HepG2 (cell line): ENCODE data around the gene KIAA0930. TPM values are rescaled to one million over a fixed set of nuclear protein-coding genes. Genes with fewer than 3 reads are reported as not detected.
A peak's percentile ranks its signal among the peaks of the same experiment; 100 is the strongest.

Experiments
- DNMT3B ChIP-seq: conservative IDR thresholded peaks from 2 replicates; pipeline ENCODE4 v1.6.1; 2016; ENCODE audit warnings: missing biosample characterization, control low read depth
- E2F5 ChIP-seq: sonication (generic); formaldehyde crosslinking; conservative IDR thresholded peaks from 2 replicates; pipeline ENCODE4 v1.4.0; 2020; ENCODE audit warnings: missing genetic modification reagents
- GMEB2 ChIP-seq: IDR thresholded peaks from 2 replicates; pipeline ENCODE4 v1.6.1; 2016; ENCODE audit warnings: missing biosample characterization, missing genetic modification reagents, low read depth
- IKZF4 ChIP-seq: sonication (generic); formaldehyde crosslinking; IDR thresholded peaks from 2 replicates; pipeline ENCODE4 v1.5.1; 2020; ENCODE audit warnings: borderline replicate concordance, mild to moderate bottlenecking, low read depth, missing genetic modification reagents; ENCODE audit errors: not compliant biosample characterization
- MATR3 ChIP-seq: sonication (generic); formaldehyde crosslinking; IDR thresholded peaks from 2 replicates; pipeline ENCODE4 v1.4.0; 2020; ENCODE audit warnings: missing genetic modification reagents
- MAZ ChIP-seq, 2 experiments: sonication (generic) in 1 of 2; formaldehyde crosslinking in 1 of 2; IDR thresholded peaks; 2 replicates each; pipeline versions ENCODE4 v1.5.0 to v1.6.1; 2012 to 2020; ENCODE audit warnings: low read depth in 2 of 2, mild to moderate bottlenecking in 2 of 2, borderline replicate concordance in 1 of 2, improper control_type of control experiment in 1 of 2, low read length in 1 of 2, missing genetic modification reagents in 1 of 2, moderate library complexity in 1 of 2
- NFYB ChIP-seq: sonication (generic); formaldehyde crosslinking; IDR thresholded peaks from 2 replicates; pipeline ENCODE4 v1.4.0; 2020; ENCODE audit warnings: missing genetic modification reagents
- NPAS2 ChIP-seq: sonication (generic); formaldehyde crosslinking; IDR thresholded peaks from 2 replicates; pipeline ENCODE4 v1.8.0; 2022; ENCODE audit warnings: mild to moderate bottlenecking, missing genetic modification reagents, borderline replicate concordance
- PCBP2 ChIP-seq: fragments of 200-400 bp; formaldehyde crosslinking; optimal IDR thresholded peaks from 2 replicates; pipeline ENCODE3; 2018; ENCODE audit warnings: low read length, low read depth; ENCODE audit not compliant: poor library complexity, severe bottlenecking
- THAP11 ChIP-seq: IDR thresholded peaks from 2 replicates; pipeline ENCODE4 v1.6.1; 2016; ENCODE audit warnings: missing biosample characterization, missing genetic modification reagents
- ZBTB33 ChIP-seq: sonication (generic); formaldehyde crosslinking; IDR thresholded peaks from 2 replicates; pipeline ENCODE4 v1.4.0; 2020; ENCODE audit warnings: missing genetic modification reagents
- ZNF17 ChIP-seq: sonication (generic); formaldehyde crosslinking; IDR thresholded peaks from 2 replicates; pipeline ENCODE4 v1.5.0; 2020; ENCODE audit warnings: mild to moderate bottlenecking, missing genetic modification reagents
- ZNF317 ChIP-seq: sonication (generic); formaldehyde crosslinking; IDR thresholded peaks from 2 replicates; pipeline ENCODE4 v1.5.0; 2020; ENCODE audit warnings: mild to moderate bottlenecking, missing genetic modification reagents
- ZNF335 ChIP-seq: sonication (generic); formaldehyde crosslinking; IDR thresholded peaks from 2 replicates; pipeline ENCODE4 v1.4.0; 2020; ENCODE audit warnings: missing genetic modification reagents
- ZNF550 ChIP-seq: sonication (generic); formaldehyde crosslinking; IDR thresholded peaks from 2 replicates; pipeline ENCODE4 v1.4.0; 2020; ENCODE audit warnings: mild to moderate bottlenecking, missing genetic modification reagents, borderline replicate concordance
- ZNF558 ChIP-seq: sonication (generic); formaldehyde crosslinking; IDR thresholded peaks from 2 replicates; pipeline ENCODE4 v1.9.0; 2022; ENCODE audit warnings: mild to moderate bottlenecking, missing genetic modification reagents, borderline replicate concordance
- ZNF569 ChIP-seq: sonication (generic); formaldehyde crosslinking; IDR thresholded peaks from 2 replicates; pipeline ENCODE4 v1.5.0; 2020; ENCODE audit warnings: mild to moderate bottlenecking, missing genetic modification reagents, moderate library complexity, borderline replicate concordance
- ZNF660 ChIP-seq: sonication (generic); formaldehyde crosslinking; IDR thresholded peaks from 2 replicates; pipeline ENCODE4 v1.5.1; 2020; ENCODE audit warnings: mild to moderate bottlenecking, low read depth, missing genetic modification reagents, borderline replicate concordance
- polyA plus RNA-seq, 8 experiments: library from polyadenylated mRNA; depleted of rRNA in 3 of 8; stranded (reverse) in 7 of 8; unstranded in 1 of 8; fragments of >200 nt; fragmentation: Illumina TruSeq in 4 of 8; extraction: Trizol in 4 of 8; gene quantifications; 2 replicates each; pipeline versions ENCODE4 v1.2.1 to v1.2.3, GENCODE V29; 2011 to 2016; ENCODE audit warnings: low read depth in 4 of 8, missing spikeins in 1 of 8, mixed read lengths in 1 of 8; ENCODE audit not compliant: insufficient read depth in 1 of 8
- total RNA-seq, 5 experiments: library from RNA; depleted of rRNA; stranded (reverse); fragments of >200 nt; fragmentation: Illumina TruSeq; extraction: Trizol; gene quantifications; 2 replicates each; pipeline ENCODE4 v1.2.3, GENCODE V29; 2016; ENCODE audit warnings: low read depth in 1 of 5
- TF ChIP-seq, protein P1 (sequence below): sonication (generic); formaldehyde crosslinking; IDR thresholded peaks from 2 replicates; pipeline ENCODE4 v1.9.0; 2021; ENCODE audit warnings: missing genetic modification reagents, mild to moderate bottlenecking, borderline replicate concordance
- TF ChIP-seq, protein P2 (sequence below): sonication (generic); formaldehyde crosslinking; conservative IDR thresholded peaks from 2 replicates; pipeline ENCODE4 v1.8.1; 2023; ENCODE audit warnings: missing genetic modification reagents

Gene KIAA0930
- total and polyA plus RNA-seq, 2 of the 13 experiments (the other 11 are each of a cell fraction or from before 2014, with no cell fraction given) = 27.0 to 38.2 TPM

DNA sequence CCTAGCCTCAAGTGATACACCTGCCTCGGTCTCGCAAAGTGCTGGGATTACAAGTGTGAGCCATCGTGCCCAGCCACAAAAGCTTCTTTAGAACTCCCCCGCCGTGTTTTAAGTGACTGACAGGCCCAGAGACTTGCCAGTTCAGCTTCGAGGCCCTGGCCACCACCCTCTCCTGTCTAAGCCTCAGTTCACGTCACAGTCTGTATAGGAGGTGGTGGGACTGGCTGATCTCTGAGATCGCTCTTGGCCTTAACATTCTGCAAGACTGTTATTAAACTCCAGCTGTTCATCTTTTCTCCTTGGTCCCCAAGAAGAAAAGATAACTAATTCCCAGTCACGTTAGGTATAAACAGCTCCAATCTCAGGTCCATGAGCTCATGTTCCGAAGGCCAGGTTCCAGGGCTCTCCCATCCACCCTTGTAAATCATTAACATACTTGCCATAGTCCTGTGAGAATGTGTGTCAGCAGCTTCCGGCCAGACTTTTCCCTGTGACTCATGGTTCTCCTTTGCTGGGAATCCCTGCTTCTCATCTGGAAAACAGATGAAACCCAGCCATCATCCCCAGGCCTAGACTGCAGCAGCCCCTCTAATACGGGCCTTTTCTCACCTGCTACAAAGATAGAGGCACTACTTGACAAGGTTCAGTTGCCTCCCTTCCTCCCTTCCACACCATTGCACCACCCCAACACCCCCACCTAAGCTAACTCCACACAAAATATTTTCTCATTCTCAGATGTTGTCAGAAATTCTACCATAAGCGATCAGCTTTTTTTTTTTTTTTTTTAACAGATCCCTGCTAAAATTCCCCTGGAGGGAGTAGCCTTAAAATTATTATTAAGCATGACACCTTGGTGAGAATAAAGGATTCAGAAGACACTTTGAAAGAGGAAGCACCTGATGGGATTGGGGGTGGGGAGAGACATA, 5.6 kb upstream of the KIAA0930 start (continued):
- no peak for TF ChIP-seq ZNF17
- no peak for TF ChIP-seq PCBP2
- no peak for TF ChIP-seq ZNF550 (CRISPR knock-in tag)
- no peak for TF ChIP-seq NPAS2 (CRISPR knock-in tag)
- TF ChIP-seq ZNF317 (CRISPR knock-in tag) = peak; percentile 73; the same call in 1 of the 2 replicates
- TF ChIP-seq MAZ (IDR thresholded peaks at IDR 0.05; ENCODE audit: borderline replicate concordance, low read depth, low read length) = no peak
- TF ChIP-seq MAZ (CRISPR knock-in tag; IDR thresholded peaks at IDR 0.05; ENCODE audit: low read depth) = peak; percentile 33; the same call in 1 of the 2 replicates
- TF ChIP-seq ZNF558 = no peak
- TF ChIP-seq THAP11 (CRISPR knock-in tag) = no peak
- TF ChIP-seq, protein P1, sequence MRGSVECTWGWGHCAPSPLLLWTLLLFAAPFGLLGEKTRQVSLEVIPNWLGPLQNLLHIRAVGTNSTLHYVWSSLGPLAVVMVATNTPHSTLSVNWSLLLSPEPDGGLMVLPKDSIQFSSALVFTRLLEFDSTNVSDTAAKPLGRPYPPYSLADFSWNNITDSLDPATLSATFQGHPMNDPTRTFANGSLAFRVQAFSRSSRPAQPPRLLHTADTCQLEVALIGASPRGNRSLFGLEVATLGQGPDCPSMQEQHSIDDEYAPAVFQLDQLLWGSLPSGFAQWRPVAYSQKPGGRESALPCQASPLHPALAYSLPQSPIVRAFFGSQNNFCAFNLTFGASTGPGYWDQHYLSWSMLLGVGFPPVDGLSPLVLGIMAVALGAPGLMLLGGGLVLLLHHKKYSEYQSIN (CRISPR knock-in tag) = no peak
- TF ChIP-seq, protein P2, sequence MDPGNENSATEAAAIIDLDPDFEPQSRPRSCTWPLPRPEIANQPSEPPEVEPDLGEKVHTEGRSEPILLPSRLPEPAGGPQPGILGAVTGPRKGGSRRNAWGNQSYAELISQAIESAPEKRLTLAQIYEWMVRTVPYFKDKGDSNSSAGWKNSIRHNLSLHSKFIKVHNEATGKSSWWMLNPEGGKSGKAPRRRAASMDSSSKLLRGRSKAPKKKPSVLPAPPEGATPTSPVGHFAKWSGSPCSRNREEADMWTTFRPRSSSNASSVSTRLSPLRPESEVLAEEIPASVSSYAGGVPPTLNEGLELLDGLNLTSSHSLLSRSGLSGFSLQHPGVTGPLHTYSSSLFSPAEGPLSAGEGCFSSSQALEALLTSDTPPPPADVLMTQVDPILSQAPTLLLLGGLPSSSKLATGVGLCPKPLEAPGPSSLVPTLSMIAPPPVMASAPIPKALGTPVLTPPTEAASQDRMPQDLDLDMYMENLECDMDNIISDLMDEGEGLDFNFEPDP (CRISPR knock-in tag) = no peak
- no peak for TF ChIP-seq GMEB2
- no peak for TF ChIP-seq ZBTB33 (CRISPR knock-in tag)
- no peak for TF ChIP-seq MATR3
- no peak for TF ChIP-seq IKZF4 (CRISPR knock-in tag)
- TF ChIP-seq NFYB (CRISPR knock-in tag) = no peak
- no peak for TF ChIP-seq ZNF569 (CRISPR knock-in tag)
- TF ChIP-seq ZNF335 = no peak
- no peak for TF ChIP-seq E2F5
- no peak for TF ChIP-seq ZNF660 (CRISPR knock-in tag)
- TF ChIP-seq DNMT3B = no peak
